Hepatocyte (in vitro differentiated cells): ENCODE results near the gene OTOG.

Experiments used
- CTCF ChIP-seq: fragments of 200-600 bp; sonication (generic); IDR thresholded peaks from 2 replicates; pipeline ENCODE4 v1.5.1; 2016; ENCODE audit warnings: antibody characterized with exemption, mild to moderate bottlenecking; ENCODE audit not compliant: poor library complexity
- EZH2 ChIP-seq: fragments of 200-600 bp; sonication (generic); IDR thresholded peaks from 2 replicates; pipeline ENCODE4 v1.6.1; 2016; ENCODE audit warnings: antibody characterized with exemption, mild to moderate bottlenecking, borderline replicate concordance
- EZH2phosphoT487 ChIP-seq: fragments of 200-600 bp; sonication (generic); IDR thresholded peaks from one replicate; pipeline ENCODE4 v1.6.1; 2018; ENCODE audit warnings: antibody characterized with exemption, mild to moderate bottlenecking, low read depth, moderate library complexity; ENCODE audit not compliant: unreplicated experiment, severe bottlenecking

DNA sequence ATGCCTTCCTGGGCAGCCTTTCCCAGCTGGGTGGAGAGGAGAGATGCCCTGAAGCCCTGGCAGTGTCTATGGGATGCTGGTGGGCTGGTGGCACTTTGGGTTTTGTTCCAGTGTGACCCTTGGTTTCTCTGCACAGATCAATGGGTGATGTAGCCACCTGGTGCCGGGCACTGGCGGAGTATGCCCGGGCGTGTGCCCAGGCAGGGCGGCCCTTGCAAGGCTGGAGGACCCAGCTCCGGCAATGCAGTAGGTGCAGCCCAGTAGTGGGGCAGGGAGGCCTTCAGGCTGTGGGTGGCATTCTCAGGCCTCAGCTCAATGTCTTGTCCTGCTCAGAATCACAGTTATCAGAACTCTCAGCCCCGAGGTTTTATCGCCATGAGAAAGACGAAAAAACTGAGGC lies 11.9 kb downstream of the OTOG start:
- no peak for TF ChIP-seq EZH2
- no peak for TF ChIP-seq EZH2phosphoT487
- TF ChIP-seq CTCF: no peak
